CD4-positive, alpha-beta T cell treated with Interleukin-12 subunit alpha and Interleukin-12 subunit beta, for 1 hour (primary cell): Measurements from ENCODE around the gene RABL6.
"Not testable (repeated sequence)": the region's sequence is repeated elsewhere in the genome, so short reads cannot be mapped to it uniquely, and the experiment has no call there.

Source experiments
- DNase-seq: peaks from one replicate; pipeline ENCODE4 v3.0.0-alpha.2; 2020

The RABL6 gene

GRCh38 chr9:136837856-136838277 lies 30.1 kb downstream of the RABL6 start:
- not testable (repeated sequence) for DNase-seq

GRCh38 chr9:136838314-136839228 lies 30.8 kb downstream of the RABL6 start:
- DNase-seq: no peak

- no peak for DNase-seq
Measured at GRCh38 chr9:136839229-136840139, 31.7 kb downstream of the RABL6 start.

GRCh38 chr9:136840140-136840876 lies 32.6 kb downstream of the RABL6 start:
- no peak for DNase-seq

- DNase-seq: no peak
Measured at GRCh38 chr9:136840877-136841645, 33.3 kb downstream of the RABL6 start.

- DNase-seq: not testable (repeated sequence)
Measured at GRCh38 chr9:136841646-136842379, 34.1 kb downstream of the RABL6 start.

- DNase-seq: peak; percentile 85
Measured at GRCh38 chr9:136842380-136842948, 34.7 kb downstream of the RABL6 start, which contains the start of gene AJM1. AJM1 (plus strand) TSS chr9:136842478; CDS start chr9:136844415, 1,937 bp downstream.

- DNase-seq: not testable (repeated sequence)
Measured at GRCh38 chr9:136843159-136843800, 35.5 kb downstream of the RABL6 start.

- peak; percentile 67 for DNase-seq
Measured at GRCh38 chr9:136843801-136844740, 36.3 kb downstream of the RABL6 start.

- DNase-seq: peak; percentile 25
Measured at GRCh38 chr9:136844761-136845464, 37.2 kb downstream of the RABL6 start.

- DNase-seq: no peak
Measured at GRCh38 chr9:136845465-136846260, 37.9 kb downstream of the RABL6 start.

- peak; percentile 14 for DNase-seq
Measured at GRCh38 chr9:136846376-136847087, 38.8 kb downstream of the RABL6 start.

GRCh38 chr9:136847088-136847825 lies 39.5 kb downstream of the RABL6 start:
- DNase-seq: peak; percentile 20

- peak; percentile 75 for DNase-seq
Measured at GRCh38 chr9:136847826-136848392, 40.2 kb downstream of the RABL6 start.

GRCh38 chr9:136848393-136849037 lies 40.8 kb downstream of the RABL6 start:
- peak; percentile 34 for DNase-seq
